ENCODE measurements around the gene DCST2. TPM values are rescaled to one million over a fixed set of nuclear protein-coding genes. Genes with fewer than 3 reads are reported as not detected.
A peak's percentile ranks its signal among the peaks of the same experiment; 100 is the strongest.

Gene DCST2
- total RNA-seq, 1 donor from 2014 or later = under 0.01 TPM

- DNase-seq (ENCODE audit: low read depth) (no peak), FAIRE-seq (no peak)
- Histone ChIP-seq H3K36me3 (ENCODE audit: control insufficient read depth, insufficient read depth, low read length) (no peaks in the 10 kb centered on the region), H3K4me3 (ENCODE audit: low read depth, low read length) (no peak overlapping the region), H3K27me3 (ENCODE audit: control insufficient read depth, insufficient read depth, low read length) (no peaks in the 10 kb centered on the region)
- TF ChIP-seq CTCF (IDR thresholded peaks at IDR 0.05; ENCODE audit: insufficient read depth, low read length, severe bottlenecking) = no peak
Measured at GRCh38 chr1:155037043-155037442, 3.5 kb upstream of the DCST2 start.

GRCh38 chr1:155035936-155036335 lies 2.4 kb upstream of the DCST2 start:
- H3K4me3 ChIP-seq (ENCODE audit: low read depth, low read length) = no peak overlapping the region
- H3K27me3 ChIP-seq (ENCODE audit: control insufficient read depth, insufficient read depth, low read length) = no peaks in the 10 kb centered on the region
- no peaks in the 10 kb centered on the region for H3K36me3 ChIP-seq (ENCODE audit: control insufficient read depth, insufficient read depth, low read length)
- TF ChIP-seq CTCF (IDR thresholded peaks at IDR 0.05; ENCODE audit: insufficient read depth, low read length, severe bottlenecking) = no peak
- FAIRE-seq (no peak), DNase-seq (ENCODE audit: low read depth) (no peak)

- H3K36me3 ChIP-seq (ENCODE audit: control insufficient read depth, insufficient read depth, low read length) = no peaks in the 10 kb centered on the region
- H3K4me3 ChIP-seq (ENCODE audit: low read depth, low read length) = no peak overlapping the region
- H3K27me3 ChIP-seq (ENCODE audit: control insufficient read depth, insufficient read depth, low read length) = no peaks in the 10 kb centered on the region
- DNase-seq (ENCODE audit: low read depth) = peak; percentile 68
- peak; percentile 7 for TF ChIP-seq CTCF (IDR thresholded peaks at IDR 0.05; ENCODE audit: insufficient read depth, low read length, severe bottlenecking)
- no peak for FAIRE-seq
Measured at GRCh38 chr1:155034318-155035208, 982 bp upstream of the DCST2 start.

GRCh38 chr1:155032886-155033285 lies 695 bp downstream of the DCST2 start:
- no peak overlapping the region for H3K4me3 ChIP-seq (ENCODE audit: low read depth, low read length)
- FAIRE-seq (no peak), DNase-seq (ENCODE audit: low read depth) (no peak)
- no peaks in the 10 kb centered on the region for H3K36me3 ChIP-seq (ENCODE audit: control insufficient read depth, insufficient read depth, low read length)
- H3K27me3 ChIP-seq (ENCODE audit: control insufficient read depth, insufficient read depth, low read length) = no peaks in the 10 kb centered on the region
- no peak for TF ChIP-seq CTCF (IDR thresholded peaks at IDR 0.05; ENCODE audit: insufficient read depth, low read length, severe bottlenecking)

GRCh38 chr1:155030899-155031298 lies 2.7 kb downstream of the DCST2 start:
- Histone ChIP-seq H3K27me3 (ENCODE audit: control insufficient read depth, insufficient read depth, low read length) (no peaks in the 10 kb centered on the region), H3K4me3 (ENCODE audit: low read depth, low read length) (no peak overlapping the region), H3K36me3 (ENCODE audit: control insufficient read depth, insufficient read depth, low read length) (no peaks in the 10 kb centered on the region)
- no peak for FAIRE-seq
- DNase-seq (ENCODE audit: low read depth) = no peak
- TF ChIP-seq CTCF (IDR thresholded peaks at IDR 0.05; ENCODE audit: insufficient read depth, low read length, severe bottlenecking) = no peak

All from bronchial epithelial cell (primary cell).